OCI-LY3 (cell line): ENCODE data around the gene TNFRSF8.

Source experiments
- CTCF ChIP-seq: fragments of 200-600, 300-600 bp; sonication (generic); IDR thresholded peaks from 2 replicates; pipeline ENCODE4 v1.5.1; 2014; ENCODE audit warnings: antibody characterized with exemption, low read length, low read depth
- EZH2phosphoT487 ChIP-seq: fragments of 200-600 bp; shearing (Covaris generic); IDR thresholded peaks from 2 replicates; pipeline ENCODE4 v1.6.1; 2018; ENCODE audit warnings: antibody characterized with exemption, mixed run types, low read depth

- TF ChIP-seq CTCF, result no peak
- no peak for TF ChIP-seq EZH2phosphoT487
Measured at GRCh38 chr1:12056331-12056841, 6.7 kb upstream of the TNFRSF8 start.
